ENCODE data around the gene TRIM71. TPM values are rescaled to one million over a fixed set of nuclear protein-coding genes. Genes with fewer than 3 reads are reported as not detected.

The TRIM71 gene
- total and polyA plus RNA-seq, 2 of the 13 experiments (the other 11 are each of a cell fraction or from before 2014, with no cell fraction given): 21.7 to 76.9 TPM

GRCh38 chr3:32856901-32857507 is 39.2 kb downstream of the TRIM71 start (continued):
- TF ChIP-seq ZNF513 (CRISPR knock-in tag; conservative IDR thresholded peaks at IDR 0.05): no peak
- TF ChIP-seq, protein P1, sequence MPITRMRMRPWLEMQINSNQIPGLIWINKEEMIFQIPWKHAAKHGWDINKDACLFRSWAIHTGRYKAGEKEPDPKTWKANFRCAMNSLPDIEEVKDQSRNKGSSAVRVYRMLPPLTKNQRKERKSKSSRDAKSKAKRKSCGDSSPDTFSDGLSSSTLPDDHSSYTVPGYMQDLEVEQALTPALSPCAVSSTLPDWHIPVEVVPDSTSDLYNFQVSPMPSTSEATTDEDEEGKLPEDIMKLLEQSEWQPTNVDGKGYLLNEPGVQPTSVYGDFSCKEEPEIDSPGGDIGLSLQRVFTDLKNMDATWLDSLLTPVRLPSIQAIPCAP (CRISPR knock-in tag; IDR thresholded peaks at IDR 0.05; ENCODE audit: low read depth): no peak
- peak; percentile 57; the same call in 1 of the 2 replicates for TF ChIP-seq POGZ (CRISPR knock-in tag; IDR thresholded peaks at IDR 0.05)
- peak; percentile 86 for TF ChIP-seq NR2F6 (IDR thresholded peaks at IDR 0.05)
- TF ChIP-seq NR2F6 (CRISPR knock-in tag; IDR thresholded peaks at IDR 0.05): peak; percentile 88
- TF ChIP-seq ZNF800 (CRISPR knock-in tag; IDR thresholded peaks at IDR 0.05): no peak
- 0 out of 2 replicates have a peak, but pooled peaks have one; percentile 16 for TF ChIP-seq PITX1 (CRISPR knock-in tag; IDR thresholded peaks at IDR 0.05)
- peak; percentile 35; the same call in 1 of the 2 replicates for TF ChIP-seq HMG20A (CRISPR knock-in tag; IDR thresholded peaks at IDR 0.05; ENCODE audit: borderline replicate concordance)
- 0 out of 2 replicates have a peak, but pooled peaks have one; percentile 65 for TF ChIP-seq NR0B2 (CRISPR knock-in tag; IDR thresholded peaks at IDR 0.05)
- peak; percentile 32; the same call in 1 of the 2 replicates for TF ChIP-seq PPARG (CRISPR knock-in tag; conservative IDR thresholded peaks at IDR 0.05)
- peak; percentile 22; the same call in 1 of the 2 replicates for TF ChIP-seq CREM (IDR thresholded peaks at IDR 0.05)
- no peak for TF ChIP-seq CREM (CRISPR knock-in tag; IDR thresholded peaks at IDR 0.05)
- peak; percentile 66 for TF ChIP-seq YEATS4 (CRISPR knock-in tag; IDR thresholded peaks at IDR 0.05; ENCODE audit: borderline replicate concordance)
- 0 out of 2 replicates have a peak, but pooled peaks have one; percentile 43 for TF ChIP-seq ZNF607 (CRISPR knock-in tag; IDR thresholded peaks at IDR 0.05; ENCODE audit: borderline replicate concordance)
- peak; percentile 91 for TF ChIP-seq SAP130 (CRISPR knock-in tag; IDR thresholded peaks at IDR 0.05; ENCODE audit: low read depth)
- TF ChIP-seq MYC (CRISPR knock-in tag; IDR thresholded peaks at IDR 0.05; ENCODE audit: borderline replicate concordance): peak; percentile 90; the same call in 1 of the 2 replicates
- TF ChIP-seq, protein P2, sequence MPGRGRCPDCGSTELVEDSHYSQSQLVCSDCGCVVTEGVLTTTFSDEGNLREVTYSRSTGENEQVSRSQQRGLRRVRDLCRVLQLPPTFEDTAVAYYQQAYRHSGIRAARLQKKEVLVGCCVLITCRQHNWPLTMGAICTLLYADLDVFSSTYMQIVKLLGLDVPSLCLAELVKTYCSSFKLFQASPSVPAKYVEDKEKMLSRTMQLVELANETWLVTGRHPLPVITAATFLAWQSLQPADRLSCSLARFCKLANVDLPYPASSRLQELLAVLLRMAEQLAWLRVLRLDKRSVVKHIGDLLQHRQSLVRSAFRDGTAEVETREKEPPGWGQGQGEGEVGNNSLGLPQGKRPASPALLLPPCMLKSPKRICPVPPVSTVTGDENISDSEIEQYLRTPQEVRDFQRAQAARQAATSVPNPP (CRISPR knock-in tag; IDR thresholded peaks at IDR 0.05): no peak
- TF ChIP-seq SALL1 (CRISPR knock-in tag; IDR thresholded peaks at IDR 0.05): peak; percentile 83
- peak; percentile 88; the same call in 1 of the 3 replicates for TF ChIP-seq MXI1 (IDR thresholded peaks at IDR 0.05; ENCODE audit: borderline replicate concordance, low read depth, low read length)
- peak; percentile 42; the same call in 1 of the 2 replicates for TF ChIP-seq ZNF235 (CRISPR knock-in tag; IDR thresholded peaks at IDR 0.05; ENCODE audit: borderline replicate concordance)
- peak; percentile 94 for TF ChIP-seq RBM22 (optimal IDR thresholded peaks at IDR 0.05; ENCODE audit: low read length)
- TF ChIP-seq EP300 (IDR thresholded peaks at IDR 0.05; ENCODE audit: low read depth in 2 of 2, low read length in 2 of 2): peak in 1 of 2 experiments; percentile 80; a peak in 2 of 4 replicates
- TF ChIP-seq EP300 (CRISPR knock-in tag; IDR thresholded peaks at IDR 0.05; ENCODE audit: borderline replicate concordance): no peak

All from HepG2 (cell line).